ENCODE measurements around the gene ADD2. TPM values are rescaled to one million over a fixed set of nuclear protein-coding genes. Genes with fewer than 3 reads are reported as not detected.

The ADD2 gene
- total RNA-seq, 1 experiment from 2014 or later, result 124 TPM

DNA sequence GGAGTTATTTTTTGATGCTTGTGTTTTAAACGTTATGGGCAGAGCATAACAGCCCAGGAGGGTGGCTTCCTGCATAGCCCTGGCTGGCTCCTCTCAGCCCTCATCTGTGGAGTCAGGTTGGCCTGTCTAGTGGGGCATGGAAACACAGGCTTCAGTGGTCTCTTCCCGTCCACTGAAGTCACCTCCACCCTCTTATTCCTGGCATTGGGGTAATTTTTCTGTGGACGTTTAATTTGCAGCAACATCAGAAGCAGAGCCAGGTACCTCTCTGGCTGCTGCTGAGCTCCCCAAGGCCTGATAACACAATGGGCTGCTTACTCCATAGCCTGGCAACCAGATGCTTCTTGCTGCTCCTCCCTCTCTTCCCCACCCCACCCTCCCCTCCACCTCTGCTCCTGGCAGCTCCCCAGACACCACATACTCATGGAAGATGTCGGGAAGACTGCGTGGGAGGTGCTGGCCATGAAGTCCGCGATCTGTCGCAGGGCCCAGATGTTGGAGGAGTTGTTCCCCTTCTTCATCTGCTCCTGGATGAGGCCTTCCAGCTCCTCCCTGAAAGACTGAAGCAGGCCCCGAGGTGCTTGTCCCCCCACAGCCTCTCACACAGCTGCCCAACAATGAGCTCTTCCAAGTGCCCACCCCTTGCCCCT, 64.0 kb downstream of the ADD2 start:
- WGBS (ENCODE audit: extremely low coverage, insufficient read length, low lambda C conversion rate), result no CpG with 5 or more reads among the region's 9 CpGs
- H4K8ac ChIP-seq (replicated peaks; ENCODE audit: insufficient read length, low read depth, low read length), result no peak overlapping the region
- H3K4me1 Mint-ChIP-seq, result peaks cover 4 to 6% of the 10 kb centered on the region in 2 experiments; a peak in 2 of 4 replicates
- H2BK120ac ChIP-seq (ENCODE audit: low read depth, low read length, poor library complexity, severe bottlenecking), result no peak overlapping the region
- no peak overlapping the region for H3K56ac ChIP-seq (ENCODE audit: insufficient read length, low read depth, low read length)
- H3K27ac ChIP-seq (ENCODE audit: insufficient read length, low read depth, low read length), result no peak overlapping the region
- no peak overlapping the region for H2AK5ac ChIP-seq (ENCODE audit: insufficient read length, low read length)
- H2AFZ ChIP-seq (ENCODE audit: low read length), result no peak overlapping the region
- H3K27me3 Mint-ChIP-seq (ENCODE audit: low read depth), result no peaks in the 10 kb centered on the region
- H3K27me3 ChIP-seq (ENCODE audit: insufficient read depth, low read length), result no peaks in the 10 kb centered on the region
- peaks cover 2% of the 10 kb centered on the region; the same call in 1 of the 2 replicates for H3K79me2 ChIP-seq (ENCODE audit: insufficient read depth, low read length)
- H3K23ac ChIP-seq (ENCODE audit: insufficient read length, low read depth, low read length), result no peak overlapping the region
- H3K9me3 Mint-ChIP-seq, result no peaks in the 10 kb centered on the region
- H3K4me3 Mint-ChIP-seq, result no peak overlapping the region; a peak in 1 of 5 replicates
- H3K18ac ChIP-seq (ENCODE audit: insufficient read length, low read depth, low read length), result no peak overlapping the region
- no peak overlapping the region for H2BK15ac ChIP-seq (ENCODE audit: low read depth, low read length)
- no peak overlapping the region for H4K91ac ChIP-seq (ENCODE audit: insufficient read length, low read depth, low read length)
- peak; percentile 25 for DNase-seq
- no peaks in the 10 kb centered on the region for H3K79me1 ChIP-seq (ENCODE audit: insufficient read depth, low read depth, low read length, poor library complexity, severe bottlenecking)
- no peak overlapping the region for H2BK5ac ChIP-seq (ENCODE audit: insufficient read length, low read length)
- TF ChIP-seq, protein P1, sequence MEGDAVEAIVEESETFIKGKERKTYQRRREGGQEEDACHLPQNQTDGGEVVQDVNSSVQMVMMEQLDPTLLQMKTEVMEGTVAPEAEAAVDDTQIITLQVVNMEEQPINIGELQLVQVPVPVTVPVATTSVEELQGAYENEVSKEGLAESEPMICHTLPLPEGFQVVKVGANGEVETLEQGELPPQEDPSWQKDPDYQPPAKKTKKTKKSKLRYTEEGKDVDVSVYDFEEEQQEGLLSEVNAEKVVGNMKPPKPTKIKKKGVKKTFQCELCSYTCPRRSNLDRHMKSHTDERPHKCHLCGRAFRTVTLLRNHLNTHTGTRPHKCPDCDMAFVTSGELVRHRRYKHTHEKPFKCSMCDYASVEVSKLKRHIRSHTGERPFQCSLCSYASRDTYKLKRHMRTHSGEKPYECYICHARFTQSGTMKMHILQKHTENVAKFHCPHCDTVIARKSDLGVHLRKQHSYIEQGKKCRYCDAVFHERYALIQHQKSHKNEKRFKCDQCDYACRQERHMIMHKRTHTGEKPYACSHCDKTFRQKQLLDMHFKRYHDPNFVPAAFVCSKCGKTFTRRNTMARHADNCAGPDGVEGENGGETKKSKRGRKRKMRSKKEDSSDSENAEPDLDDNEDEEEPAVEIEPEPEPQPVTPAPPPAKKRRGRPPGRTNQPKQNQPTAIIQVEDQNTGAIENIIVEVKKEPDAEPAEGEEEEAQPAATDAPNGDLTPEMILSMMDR (conservative IDR thresholded peaks at IDR 0.05), result no peak
- H3K9ac ChIP-seq (ENCODE audit: extremely low read depth, insufficient read length, low read length), result no peak overlapping the region
- H3K4me2 ChIP-seq (ENCODE audit: insufficient read depth, insufficient read length, low read length), result no peak overlapping the region
- H3K4me1 ChIP-seq (ENCODE audit: insufficient read depth, low read length), result no peaks in the 10 kb centered on the region
- no peak overlapping the region for H3K4ac ChIP-seq (ENCODE audit: low read depth, low read length)
- H2BK12ac ChIP-seq (ENCODE audit: insufficient read length, low read depth, low read length), result no peak overlapping the region
- H3K23me2 ChIP-seq (ENCODE audit: insufficient read length, low read depth, low read length, poor library complexity, severe bottlenecking), result no peaks in the 10 kb centered on the region
- H3K27ac Mint-ChIP-seq, result peak overlapping the region in 2 of 3 experiments; percentile 61 to 82; a peak in 2 of 7 replicates
- H3T11ph ChIP-seq (ENCODE audit: low read length), result no peak overlapping the region
- H3K14ac ChIP-seq (ENCODE audit: insufficient read depth, low read length), result no peak overlapping the region
- H4K5ac ChIP-seq (ENCODE audit: insufficient read length, low read depth, low read length), result no peak overlapping the region
- peaks cover 32 to 47% (median 36%) of the 10 kb centered on the region in 3 experiments for H3K36me3 Mint-ChIP-seq (ENCODE audit: insufficient read depth in 1 of 3, low read depth in 3 of 3)
- H4K20me1 ChIP-seq (ENCODE audit: control insufficient read depth, insufficient read depth, insufficient read length), result peaks cover 3% of the 10 kb centered on the region
- no peaks in the 10 kb centered on the region for H3K9me3 ChIP-seq (ENCODE audit: control insufficient read depth, low read depth, low read length)
- no peak overlapping the region for H2BK20ac ChIP-seq (ENCODE audit: low read depth, low read length, poor library complexity, severe bottlenecking)

Data from H9 (cell line).